RWPE1 (cell line): ENCODE measurements around the gene NCOR2.
A peak's percentile ranks its signal among the peaks of the same experiment; 100 is the strongest.

Experiments
- CTCF ChIA-PET: fragments of 350-600 bp; sonication (Branson Sonifier 250); formaldehyde crosslinking; extraction: SDS; loops from one replicate; lab custom pipeline; 2021; lab: Yijun Ruan, JAX
- POLR2A ChIA-PET: fragments of 400-600 bp; formaldehyde crosslinking; extraction: SDS; loops from one replicate; lab custom pipeline; 2020; ENCODE audit warnings: antibody characterized with exemption; ENCODE audit not compliant: low non-redundant PET; lab: Yijun Ruan, JAX
- DNase-seq: peaks from one replicate; pipeline ENCODE4 v3.0.0; 2012; ENCODE audit warnings: low spot score
- H3K27ac ChIP-seq: fragments of 450-650 bp; 2 replicates; pipeline ENCODE4 v1.5.1; 2017
- CTCF ChIP-seq: fragments of 450-650 bp; conservative IDR thresholded peaks from 2 replicates; pipeline ENCODE4 v1.5.1; 2017; ENCODE audit warnings: low read depth, mild to moderate bottlenecking

Gene NCOR2

DNA sequence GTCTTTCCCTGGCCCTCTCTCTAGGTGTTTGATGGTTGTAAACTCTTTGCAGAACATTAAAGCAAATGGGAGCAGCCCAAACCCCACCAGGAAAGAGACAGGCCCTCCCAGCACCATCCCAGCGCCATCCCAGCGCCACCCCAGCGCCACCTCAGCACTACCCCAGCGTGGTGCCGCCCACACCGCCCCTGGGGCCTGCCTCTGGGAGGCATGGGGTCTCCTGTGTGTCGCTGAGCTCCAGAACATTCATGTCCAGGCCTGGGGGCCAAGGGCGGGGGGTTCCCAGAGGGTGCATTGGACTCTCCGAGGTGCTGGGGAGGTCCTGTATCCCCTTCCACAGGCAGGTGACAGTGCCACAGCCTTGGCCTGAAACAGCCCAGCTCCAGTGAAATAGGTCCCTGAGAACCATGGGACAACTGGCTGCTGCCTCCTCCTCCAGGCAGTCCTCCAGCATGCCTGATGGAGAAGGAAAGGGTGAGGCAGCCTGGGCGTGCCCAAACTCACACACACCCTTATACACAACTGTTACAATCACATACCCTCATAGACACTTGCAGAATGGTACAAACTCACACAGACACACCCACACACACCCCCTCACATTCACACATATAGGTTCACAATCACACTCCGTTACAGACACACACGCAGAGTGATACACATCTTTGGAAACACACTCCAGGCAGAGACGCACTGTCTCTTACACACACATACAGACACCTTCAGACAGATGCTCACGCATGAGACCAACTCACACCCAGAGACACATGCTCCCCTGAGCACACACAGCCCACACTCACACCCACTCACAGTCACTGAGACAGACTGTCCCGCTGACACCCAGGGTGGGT is 44.4 kb upstream of the NCOR2 start:
- POLR2A ChIA-PET, result no interaction called here
- TF ChIP-seq CTCF, result no peak
- H3K27ac ChIP-seq, result peak overlapping the region; percentile 41; the same call in 1 of the 2 replicates

DNA sequence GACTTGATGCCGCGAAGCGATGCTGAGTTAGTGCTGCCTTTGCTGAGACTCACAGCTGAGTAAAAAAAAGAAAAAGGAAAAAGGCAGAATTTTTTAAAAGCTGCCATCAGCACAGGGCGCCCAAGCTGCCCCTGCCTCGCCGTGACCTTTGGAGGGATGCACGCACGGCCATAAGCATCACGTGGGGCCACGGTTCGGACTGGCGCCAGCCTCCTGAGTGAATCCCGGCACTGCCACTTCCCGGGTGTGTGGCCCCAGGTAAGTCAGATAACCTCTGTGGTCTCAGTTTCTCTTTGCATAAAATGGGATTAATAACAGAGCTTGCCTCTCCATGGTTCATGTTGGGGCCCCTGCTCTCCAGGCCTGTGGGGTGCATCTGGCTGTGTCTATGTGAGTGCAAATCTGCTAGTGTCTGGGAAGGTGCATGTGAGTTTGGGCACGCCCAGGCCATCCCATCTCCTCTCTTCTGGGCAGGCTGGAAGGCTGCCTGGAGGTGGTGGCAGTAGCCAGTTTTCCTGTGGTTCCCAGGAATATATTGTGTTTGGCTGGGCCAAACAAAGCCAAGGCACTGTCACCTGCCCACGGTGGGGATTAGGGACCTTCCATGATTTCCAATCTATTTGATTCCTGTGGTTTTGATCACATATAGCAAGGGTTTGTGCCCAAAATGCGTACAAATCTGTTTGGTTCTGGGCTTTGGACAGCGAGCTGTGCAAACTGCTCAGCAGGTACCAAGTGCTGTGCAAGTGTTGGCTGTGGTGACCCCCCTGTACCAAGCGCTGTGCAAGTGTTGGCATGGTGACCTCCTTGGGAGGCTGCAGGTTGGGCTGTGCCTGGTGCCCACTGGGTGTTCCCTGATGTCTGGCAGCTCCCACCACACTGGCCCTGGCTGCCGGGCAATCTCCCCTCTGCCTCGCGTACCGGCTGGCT is 43.5 kb upstream of the NCOR2 start:
- POLR2A ChIA-PET, result no interaction called here
- no peak for DNase-seq
- CTCF ChIA-PET, result interaction anchor here (0.6 to 1.0 kb wide), 2 partner anchors 18 to 157 kb away, joined by 3 read pairs; no protein-coding TSS in a partner anchor
- no peak for TF ChIP-seq CTCF
- H3K27ac ChIP-seq, result peak overlapping the region; percentile 3; the same call in 1 of the 2 replicates

More for the DNA sequence above, 44.4 kb upstream of the NCOR2 start:
- CTCF ChIA-PET, result no interaction called here
- DNase-seq, result no peak

GRCh38 chr12:124610021-124610612 is 42.7 kb upstream of the NCOR2 start:
- DNase-seq, result no peak
- CTCF ChIA-PET, result interaction anchor here (0.6 to 1.0 kb wide), 2 partner anchors 18 to 158 kb away, joined by 3 read pairs; no protein-coding TSS in a partner anchor
- peak overlapping the region; percentile 78; the same call in 1 of the 2 replicates for H3K27ac ChIP-seq
- no peak for TF ChIP-seq CTCF
- POLR2A ChIA-PET, result no interaction called here

- peak; percentile 79 for DNase-seq
- POLR2A ChIA-PET, result no interaction called here
- H3K27ac ChIP-seq, result peak overlapping the region; percentile 78
- CTCF ChIA-PET, result interaction anchor here (0.7 kb wide), 1 partner anchor 111 kb away, joined by 3 read pairs; no protein-coding TSS in a partner anchor
- no peak for TF ChIP-seq CTCF
Observed at GRCh38 chr12:124609041-124609989, 41.9 kb upstream of the NCOR2 start.

DNA sequence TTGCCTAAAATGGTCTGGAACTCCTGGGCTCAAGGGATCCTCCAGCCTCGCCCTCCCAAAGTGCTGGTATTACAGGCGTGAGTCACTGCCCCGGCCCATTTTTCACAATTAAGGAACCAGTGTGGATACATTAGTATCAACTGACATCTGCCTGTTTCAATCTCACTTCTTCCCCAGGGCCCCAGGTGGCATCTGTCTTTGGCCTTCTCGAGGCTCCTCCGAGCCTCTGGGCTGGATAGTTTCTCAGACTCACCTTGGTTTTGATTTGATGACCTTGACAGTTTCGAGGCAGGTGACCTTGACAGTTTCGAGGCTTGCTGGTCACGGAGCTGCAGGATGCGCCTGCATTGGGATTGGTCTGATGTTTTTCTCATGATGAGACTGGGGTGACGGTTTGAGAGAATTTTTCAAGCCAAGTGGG is 41.0 kb upstream of the NCOR2 start:
- DNase-seq, result peak; percentile 39
- POLR2A ChIA-PET, result no interaction called here
- CTCF ChIA-PET, result no interaction called here
- H3K27ac ChIP-seq, result peak overlapping the region; percentile 78
- TF ChIP-seq CTCF, result no peak
